Measurements from ENCODE around the gene CCDC9B. TPM values are rescaled to one million over a fixed set of nuclear protein-coding genes. Genes with fewer than 3 reads are reported as not detected.

The CCDC9B gene
- polyA plus RNA-seq, 2 of the 4 experiments (the other 2 are of a cell fraction) = 1.9 to 23.4 TPM

- ATAC-seq (no peak), DNase-seq (ENCODE audit: low read depth in 1 of 2, low spot score in 1 of 2) (no peak), FAIRE-seq (no peak)
- POLR2A ChIA-PET = no interaction called here
- 20% methylated on average over 1 of the region's 1 CpG for WGBS (ENCODE audit: missing lambda C conversion rate)
- H3K4me3 ChIP-seq = no peak overlapping the region
- H3K4me1 ChIP-seq = peaks cover 15% of the 10 kb centered on the region; the same call in 2 of the 3 replicates
- H3K4me2 ChIP-seq = no peak overlapping the region
- CTCF ChIA-PET = interaction anchor here (0.7 to 2.3 kb wide), 10 partner anchors 8 to 136 kb away, joined by 3 to 18 read pairs (median 4); no protein-coding TSS in a partner anchor
- TF ChIP-seq RNF2 (IDR thresholded peaks at IDR 0.05; ENCODE audit: borderline replicate concordance, low read depth) (no peak), EHF (CRISPR knock-in tag; IDR thresholded peaks at IDR 0.05) (no peak), BCL3 (IDR thresholded peaks at IDR 0.05) (no peak), ZSCAN20 (CRISPR knock-in tag; IDR thresholded peaks at IDR 0.05) (no peak), JUN (IDR thresholded peaks at IDR 0.05) (no peak), HEYL (CRISPR knock-in tag; IDR thresholded peaks at IDR 0.05) (no peak), ATOH8 (CRISPR knock-in tag; IDR thresholded peaks at IDR 0.05; ENCODE audit: low read depth) (no peak), HES2 (IDR thresholded peaks at IDR 0.05) (no peak), CBX2 (IDR thresholded peaks at IDR 0.05; ENCODE audit: borderline replicate concordance, low read depth) (no peak), USF2 (IDR thresholded peaks at IDR 0.05) (no peak), POLR2AphosphoS2 (conservative IDR thresholded peaks at IDR 0.05; ENCODE audit: low read length) (no peak), ESRRA (IDR thresholded peaks at IDR 0.05; ENCODE audit: borderline replicate concordance, low read length) (no peak), EHMT2 (IDR thresholded peaks at IDR 0.05; ENCODE audit: low read depth) (no peak), HMGXB4 (CRISPR knock-in tag; IDR thresholded peaks at IDR 0.05; ENCODE audit: borderline replicate concordance) (no peak)
- H3K27ac ChIP-seq = 0 out of 6 replicates have a peak overlapping the region, but pooled peaks of 1 of the 2 experiments have one; percentile 31
- H3K9me3 ChIP-seq = no peaks in the 10 kb centered on the region
Observed at GRCh38 chr15:40285554-40286011, 55.2 kb downstream of the CCDC9B start.

GRCh38 chr15:40285151-40285550 lies 55.6 kb downstream of the CCDC9B start:
- H3K9me3 ChIP-seq = no peaks in the 10 kb centered on the region
- ChIA-PET CTCF (interaction anchor here (0.8 to 2.3 kb wide), 7 partner anchors 8 to 136 kb away, joined by 3 to 18 read pairs (median 5); no protein-coding TSS in a partner anchor), POLR2A (no interaction called here)
- H3K4me1 ChIP-seq = peaks cover 15% of the 10 kb centered on the region; the same call in 2 of the 3 replicates
- no peak for ATAC-seq
- WGBS (ENCODE audit: missing lambda C conversion rate) = 60% methylated on average over 4 of the region's 4 CpGs
- FAIRE-seq = no peak
- H3K4me3 ChIP-seq = no peak overlapping the region
- H3K4me2 ChIP-seq = no peak overlapping the region
- DNase-seq (ENCODE audit: low read depth in 1 of 2, low spot score in 1 of 2) = no peak
- TF ChIP-seq PHF8 (IDR thresholded peaks at IDR 0.05; ENCODE audit: borderline replicate concordance, low read depth) (no peak), ZC3H11A (IDR thresholded peaks at IDR 0.05) (no peak), EHF (CRISPR knock-in tag; IDR thresholded peaks at IDR 0.05) (no peak), RNF2 (IDR thresholded peaks at IDR 0.05; ENCODE audit: borderline replicate concordance, low read depth) (no peak), MAX (IDR thresholded peaks at IDR 0.05) (no peak), KDM5A (IDR thresholded peaks at IDR 0.05) (no peak), HOXB13 (CRISPR knock-in tag; IDR thresholded peaks at IDR 0.05; ENCODE audit: low read depth) (no peak), NR3C1 (IDR thresholded peaks at IDR 0.05) (no peak), NFE2L2 (conservative IDR thresholded peaks at IDR 0.05; ENCODE audit: low read length) (no peak), ATOH8 (CRISPR knock-in tag; IDR thresholded peaks at IDR 0.05; ENCODE audit: low read depth) (no peak)
- no peak overlapping the region for H3K27ac ChIP-seq
